Measurements from ENCODE around the gene TBC1D1. TPM values are rescaled to one million over a fixed set of nuclear protein-coding genes. Genes with fewer than 3 reads are reported as not detected.

The TBC1D1 gene
- total RNA-seq, 5 donors from 2014 or later (not counting 1 experiment from before 2014, with no cell fraction given), result 46.3 to 58.1 (median 47.6) TPM

GRCh38 chr4:37953620-37954293, 62.9 kb downstream of the TBC1D1 start:
- CTCF ChIA-PET, result no interaction called here
- peaks cover 41% of the 10 kb centered on the region for H3K36me3 Mint-ChIP-seq
- no peak overlapping the region for H3K27ac Mint-ChIP-seq

GRCh38 chr4:37956941-37957340, 66.1 kb downstream of the TBC1D1 start:
- no peaks in the 10 kb centered on the region for H3K9me3 ChIP-seq
- ChIA-PET CTCF (no interaction called here), POLR2A (no interaction called here)
- Mint-ChIP-seq H3K27ac (no peak overlapping the region), H3K36me3 (peaks cover 29% of the 10 kb centered on the region), H3K4me3 (no peak overlapping the region), H3K4me1 (peaks cover 0 to 11% (median 5%) of the 10 kb centered on the region in 3 donors), H3K9me3 (no peaks in the 10 kb centered on the region), H3K27me3 (no peaks in the 10 kb centered on the region)
- ATAC-seq (replicated peaks in 1 of 4) (no peak), DNase-seq (no peak)
- H3K4me3 ChIP-seq (ENCODE audit: control insufficient read depth in 1 of 2, extremely low read depth in 1 of 2, low read length in 1 of 2), result no peak overlapping the region
- no CpG with 5 or more reads among the region's 4 CpGs for WGBS (ENCODE audit: insufficient coverage)
- no peaks in the 10 kb centered on the region for H3K4me1 ChIP-seq (ENCODE audit: control insufficient read depth in 1 of 2, extremely low read depth in 1 of 2, insufficient read depth in 2 of 2, low read length in 2 of 2)
- no peaks in the 10 kb centered on the region for H3K27me3 ChIP-seq (replicated peaks in 1 of 2; ENCODE audit: control insufficient read depth in 2 of 2, extremely low read depth in 1 of 2, insufficient read depth in 2 of 2, low read length in 1 of 2)
- peaks cover 0 to 1% of the 10 kb centered on the region in 2 donors for H3K36me3 ChIP-seq (ENCODE audit: control insufficient read depth in 2 of 2, extremely low read depth in 1 of 2, insufficient read depth in 1 of 2, low read length in 1 of 2)
- no peak overlapping the region for H3K27ac ChIP-seq (ENCODE audit: low read length)

More at GRCh38 chr4:37953620-37954293, 62.9 kb downstream of the TBC1D1 start:
- Histone ChIP-seq H3K4me1 (ENCODE audit: control insufficient read depth in 1 of 2, extremely low read depth in 1 of 2, insufficient read depth in 2 of 2, low read length in 2 of 2) (no peaks in the 10 kb centered on the region), H3K4me3 (ENCODE audit: control insufficient read depth in 1 of 2, extremely low read depth in 1 of 2, low read length in 1 of 2) (no peak overlapping the region), H3K27me3 (replicated peaks in 1 of 2; ENCODE audit: control insufficient read depth in 2 of 2, extremely low read depth in 1 of 2, insufficient read depth in 2 of 2, low read length in 1 of 2) (no peaks in the 10 kb centered on the region), H3K27ac (ENCODE audit: low read length) (no peak overlapping the region), H3K36me3 (ENCODE audit: control insufficient read depth in 2 of 2, extremely low read depth in 1 of 2, insufficient read depth in 1 of 2, low read length in 1 of 2) (peaks cover 0 to 6% of the 10 kb centered on the region in 2 donors), H3K9me3 (no peaks in the 10 kb centered on the region)
- DNase-seq (no peak), ATAC-seq (replicated peaks in 1 of 4) (no peak)
- POLR2A ChIA-PET, result interaction anchor here in 1 of 2 donors (0.5 kb wide), 1 partner anchor 198 kb away, joined by 5 read pairs; no protein-coding TSS in a partner anchor
- Mint-ChIP-seq H3K9me3 (no peaks in the 10 kb centered on the region), H3K27me3 (no peaks in the 10 kb centered on the region), H3K4me1 (peaks cover 3 to 18% (median 8%) of the 10 kb centered on the region in 3 donors), H3K4me3 (no peak overlapping the region)
- no CpG with 5 or more reads among the region's 7 CpGs for WGBS (ENCODE audit: insufficient coverage)

- Histone ChIP-seq H3K4me1 (ENCODE audit: control insufficient read depth in 1 of 2, extremely low read depth in 1 of 2, insufficient read depth in 2 of 2, low read length in 2 of 2) (no peaks in the 10 kb centered on the region), H3K4me3 (ENCODE audit: control insufficient read depth in 1 of 2, extremely low read depth in 1 of 2, low read length in 1 of 2) (no peak overlapping the region), H3K27me3 (replicated peaks in 1 of 2; ENCODE audit: control insufficient read depth in 2 of 2, extremely low read depth in 1 of 2, insufficient read depth in 2 of 2, low read length in 1 of 2) (no peaks in the 10 kb centered on the region), H3K27ac (ENCODE audit: low read length) (no peak overlapping the region), H3K36me3 (ENCODE audit: control insufficient read depth in 2 of 2, extremely low read depth in 1 of 2, insufficient read depth in 1 of 2, low read length in 1 of 2) (no peaks in the 10 kb centered on the region), H3K9me3 (no peaks in the 10 kb centered on the region)
- Mint-ChIP-seq H3K4me1 (peaks cover 0 to 11% (median 8%) of the 10 kb centered on the region in 3 donors), H3K36me3 (peaks cover 15% of the 10 kb centered on the region), H3K27me3 (no peaks in the 10 kb centered on the region), H3K4me3 (no peak overlapping the region), H3K9me3 (no peaks in the 10 kb centered on the region), H3K27ac (no peak overlapping the region)
- ATAC-seq (replicated peaks in 1 of 4) (no peak), DNase-seq (no peak)
- CTCF ChIA-PET, result no interaction called here
- WGBS (ENCODE audit: insufficient coverage), result no CpG with 5 or more reads among the region's 6 CpGs
- POLR2A ChIA-PET, result no interaction called here
Observed at GRCh38 chr4:37958932-37959331, 68.0 kb downstream of the TBC1D1 start.

- no peak within 1 kb of the TSS for H3K27ac Mint-ChIP-seq
- CTCF ChIA-PET, result no interaction called here
- peaks cover 11% of the 10 kb centered on the region for H3K36me3 Mint-ChIP-seq
- POLR2A ChIA-PET, result no interaction called here
- Histone ChIP-seq H3K27me3 (replicated peaks in 1 of 2; ENCODE audit: control insufficient read depth in 2 of 2, extremely low read depth in 1 of 2, insufficient read depth in 2 of 2, low read length in 1 of 2) (no peaks in the 10 kb centered on the region), H3K4me1 (ENCODE audit: control insufficient read depth in 1 of 2, extremely low read depth in 1 of 2, insufficient read depth in 2 of 2, low read length in 2 of 2) (no peaks in the 10 kb centered on the region), H3K36me3 (ENCODE audit: control insufficient read depth in 2 of 2, extremely low read depth in 1 of 2, insufficient read depth in 1 of 2, low read length in 1 of 2) (no peaks in the 10 kb centered on the region), H3K27ac (ENCODE audit: low read length) (no peak within 1 kb of the TSS), H3K9me3 (no peaks in the 10 kb centered on the region), H3K4me3 (ENCODE audit: control insufficient read depth in 1 of 2, extremely low read depth in 1 of 2, low read length in 1 of 2) (no peak within 1 kb of the TSS)
- no peak within 1 kb of the TSS for H3K4me3 Mint-ChIP-seq
- ATAC-seq (replicated peaks in 1 of 4) (no peak), DNase-seq (no peak)
- no peaks in the 10 kb centered on the region for H3K27me3 Mint-ChIP-seq
- 98% methylated on average over 3 of the region's 5 CpGs for WGBS (ENCODE audit: insufficient coverage)
- H3K9me3 Mint-ChIP-seq, result no peaks in the 10 kb centered on the region
- peaks cover 5 to 8% (median 6%) of the 10 kb centered on the region in 3 donors for H3K4me1 Mint-ChIP-seq
Observed at GRCh38 chr4:37960098-37960497, 69.2 kb downstream of the TBC1D1 start, which contains the start of gene PTTG2. Gene PTTG2 (plus strand): TSS chr4:37960398. CDS start chr4:37960435, 37 bp downstream.

- 100% methylated on average over 1 of the region's 5 CpGs for WGBS (ENCODE audit: insufficient coverage)
- Mint-ChIP-seq H3K36me3 (peaks cover 11% of the 10 kb centered on the region), H3K27ac (no peak overlapping the region), H3K9me3 (no peaks in the 10 kb centered on the region), H3K27me3 (no peaks in the 10 kb centered on the region), H3K4me3 (no peak overlapping the region), H3K4me1 (peaks cover 6 to 12% (median 7%) of the 10 kb centered on the region in 3 donors)
- Histone ChIP-seq H3K27me3 (replicated peaks in 1 of 2; ENCODE audit: control insufficient read depth in 2 of 2, extremely low read depth in 1 of 2, insufficient read depth in 2 of 2, low read length in 1 of 2) (no peaks in the 10 kb centered on the region), H3K36me3 (ENCODE audit: control insufficient read depth in 2 of 2, extremely low read depth in 1 of 2, insufficient read depth in 1 of 2, low read length in 1 of 2) (no peaks in the 10 kb centered on the region), H3K4me3 (ENCODE audit: control insufficient read depth in 1 of 2, extremely low read depth in 1 of 2, low read length in 1 of 2) (no peak overlapping the region), H3K9me3 (no peaks in the 10 kb centered on the region), H3K4me1 (ENCODE audit: control insufficient read depth in 1 of 2, extremely low read depth in 1 of 2, insufficient read depth in 2 of 2, low read length in 2 of 2) (no peaks in the 10 kb centered on the region), H3K27ac (ENCODE audit: low read length) (no peak overlapping the region)
- DNase-seq (no peak), ATAC-seq (replicated peaks in 1 of 4) (no peak)
- POLR2A ChIA-PET, result no interaction called here
- CTCF ChIA-PET, result interaction anchor here in 1 of 2 donors (0.6 to 1.1 kb wide), 2 partner anchors 10 to 109 kb away, joined by 3 read pairs; no protein-coding TSS in a partner anchor
Observed at GRCh38 chr4:37960679-37961450, 70.0 kb downstream of the TBC1D1 start.

- ATAC-seq (replicated peaks in 1 of 4) (no peak), DNase-seq (no peak)
- WGBS (ENCODE audit: insufficient coverage), result 100% methylated on average over 1 of the region's 4 CpGs
- H3K27me3 ChIP-seq (replicated peaks in 1 of 2; ENCODE audit: control insufficient read depth in 2 of 2, extremely low read depth in 1 of 2, insufficient read depth in 2 of 2, low read length in 1 of 2), result no peaks in the 10 kb centered on the region
- no peak overlapping the region for H3K27ac Mint-ChIP-seq
- H3K4me1 Mint-ChIP-seq, result peaks cover 6 to 16% (median 13%) of the 10 kb centered on the region in 3 donors
- H3K9me3 ChIP-seq, result no peaks in the 10 kb centered on the region
- no peak overlapping the region for H3K27ac ChIP-seq (ENCODE audit: low read length)
- no peaks in the 10 kb centered on the region for H3K27me3 Mint-ChIP-seq
- H3K4me3 Mint-ChIP-seq, result no peak overlapping the region
- no peak overlapping the region for H3K4me3 ChIP-seq (ENCODE audit: control insufficient read depth in 1 of 2, extremely low read depth in 1 of 2, low read length in 1 of 2)
- H3K9me3 Mint-ChIP-seq, result no peaks in the 10 kb centered on the region
- H3K36me3 ChIP-seq (ENCODE audit: control insufficient read depth in 2 of 2, extremely low read depth in 1 of 2, insufficient read depth in 1 of 2, low read length in 1 of 2), result no peaks in the 10 kb centered on the region
- H3K4me1 ChIP-seq (ENCODE audit: control insufficient read depth in 1 of 2, extremely low read depth in 1 of 2, insufficient read depth in 2 of 2, low read length in 2 of 2), result no peaks in the 10 kb centered on the region
- H3K36me3 Mint-ChIP-seq, result peaks cover 4% of the 10 kb centered on the region
- POLR2A ChIA-PET, result no interaction called here
- CTCF ChIA-PET, result interaction anchor here in 1 of 2 donors (0.6 kb wide), 1 partner anchor 777 kb away, joined by 3 read pairs; no protein-coding TSS in a partner anchor
Observed at GRCh38 chr4:37964734-37965457, 74.0 kb downstream of the TBC1D1 start.

Measured in T-cell (primary cell).